ENCODE measurements around the gene TMEM132A.
A peak's percentile ranks its signal among the peaks of the same experiment; 100 is the strongest.

TMEM132A gene

GRCh38 chr11:60924906-60925853, 920 bp downstream of the TMEM132A start:
- TF ChIP-seq, protein P1, sequence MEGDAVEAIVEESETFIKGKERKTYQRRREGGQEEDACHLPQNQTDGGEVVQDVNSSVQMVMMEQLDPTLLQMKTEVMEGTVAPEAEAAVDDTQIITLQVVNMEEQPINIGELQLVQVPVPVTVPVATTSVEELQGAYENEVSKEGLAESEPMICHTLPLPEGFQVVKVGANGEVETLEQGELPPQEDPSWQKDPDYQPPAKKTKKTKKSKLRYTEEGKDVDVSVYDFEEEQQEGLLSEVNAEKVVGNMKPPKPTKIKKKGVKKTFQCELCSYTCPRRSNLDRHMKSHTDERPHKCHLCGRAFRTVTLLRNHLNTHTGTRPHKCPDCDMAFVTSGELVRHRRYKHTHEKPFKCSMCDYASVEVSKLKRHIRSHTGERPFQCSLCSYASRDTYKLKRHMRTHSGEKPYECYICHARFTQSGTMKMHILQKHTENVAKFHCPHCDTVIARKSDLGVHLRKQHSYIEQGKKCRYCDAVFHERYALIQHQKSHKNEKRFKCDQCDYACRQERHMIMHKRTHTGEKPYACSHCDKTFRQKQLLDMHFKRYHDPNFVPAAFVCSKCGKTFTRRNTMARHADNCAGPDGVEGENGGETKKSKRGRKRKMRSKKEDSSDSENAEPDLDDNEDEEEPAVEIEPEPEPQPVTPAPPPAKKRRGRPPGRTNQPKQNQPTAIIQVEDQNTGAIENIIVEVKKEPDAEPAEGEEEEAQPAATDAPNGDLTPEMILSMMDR (IDR thresholded peaks at IDR 0.05; ENCODE audit: low read depth, low read length), result no peak
- H3K4me3 ChIP-seq (replicated peaks in 1 of 2; ENCODE audit: low read depth in 2 of 2, low read length in 2 of 2), result peak overlapping the region; percentile 69 to 80
- DNase-seq (ENCODE audit: low read depth in 2 of 2), result no peak

GRCh38 chr11:60925868-60926267, 1.6 kb downstream of the TMEM132A start:
- TF ChIP-seq, protein P1 (IDR thresholded peaks at IDR 0.05; ENCODE audit: low read depth, low read length), result no peak
- DNase-seq (ENCODE audit: low read depth in 2 of 2), result peak in 1 of 2 donors; percentile 94
- peak overlapping the region in 1 of 2 donors; percentile 80 for H3K4me3 ChIP-seq (replicated peaks in 1 of 2; ENCODE audit: low read depth in 2 of 2, low read length in 2 of 2)

DNA sequence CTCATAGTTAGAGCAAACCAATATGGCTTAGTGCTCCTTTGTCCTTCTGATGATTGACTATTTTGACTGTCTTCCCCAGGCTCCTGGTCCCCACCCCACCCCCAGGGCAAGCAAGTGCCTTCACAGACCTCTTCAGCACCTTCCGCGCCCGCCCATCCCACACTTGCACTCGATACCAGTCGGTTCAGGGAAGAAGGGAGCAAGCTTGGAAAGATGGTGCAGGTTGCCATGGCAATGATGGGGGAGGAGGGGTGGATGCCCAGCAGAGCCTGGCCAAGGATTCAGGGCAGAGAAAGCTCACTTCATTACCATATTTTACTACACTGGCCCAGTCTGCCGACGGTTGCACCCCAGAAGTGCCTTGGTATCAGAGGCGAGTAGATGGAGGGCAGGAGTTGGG, 2.2 kb downstream of the TMEM132A start:
- TF ChIP-seq, protein P1 (IDR thresholded peaks at IDR 0.05; ENCODE audit: low read depth, low read length), result no peak
- no peak for DNase-seq (ENCODE audit: low read depth in 2 of 2)
- H3K4me3 ChIP-seq (replicated peaks in 1 of 2; ENCODE audit: low read depth in 2 of 2, low read length in 2 of 2), result no peak overlapping the region

- TF ChIP-seq, protein P1 (IDR thresholded peaks at IDR 0.05; ENCODE audit: low read depth, low read length), result no peak
- DNase-seq (ENCODE audit: low read depth in 2 of 2), result no peak
- H3K4me3 ChIP-seq (replicated peaks in 1 of 2; ENCODE audit: low read depth in 2 of 2, low read length in 2 of 2), result no peak overlapping the region
These were observed 2.9 kb downstream of the TMEM132A start for GRCh38 chr11:60927061-60927592.

- no peak overlapping the region for H3K4me3 ChIP-seq (replicated peaks in 1 of 2; ENCODE audit: low read depth in 2 of 2, low read length in 2 of 2)
- DNase-seq (ENCODE audit: low read depth in 2 of 2), result no peak
- TF ChIP-seq, protein P1 (IDR thresholded peaks at IDR 0.05; ENCODE audit: low read depth, low read length), result no peak
These were observed 3.3 kb downstream of the TMEM132A start for GRCh38 chr11:60927600-60927999.

GRCh38 chr11:60928563-60929001, 4.3 kb downstream of the TMEM132A start:
- TF ChIP-seq, protein P1 (IDR thresholded peaks at IDR 0.05; ENCODE audit: low read depth, low read length), result no peak
- H3K4me3 ChIP-seq (replicated peaks in 1 of 2; ENCODE audit: low read depth in 2 of 2, low read length in 2 of 2), result no peak overlapping the region
- no peak for DNase-seq (ENCODE audit: low read depth in 2 of 2)

All from cardiac fibroblast (primary cell).